Measurements from ENCODE around the gene ZNF407.
"Not testable (repeated sequence)": the region's sequence is repeated elsewhere in the genome, so short reads cannot be mapped to it uniquely, and the experiment has no call there.

Gene ZNF407

GRCh38 chr18:75075016-75075305, 477.3 kb downstream of the ZNF407 start:
- H3K9ac ChIP-seq: no peak overlapping the region
- no peak for TF ChIP-seq Cebpa-rat (IDR thresholded peaks at IDR 0.05)
- H3K27me3 ChIP-seq: no peaks in the 10 kb centered on the region
- H3K27ac ChIP-seq: no peak overlapping the region
- H3K36me3 ChIP-seq: 0 out of 22 replicates have a peak, but pooled peaks cover 0 to 6% (median 0%) of the 10 kb centered on the region in 11 experiments
- H4K20me1 ChIP-seq: no peaks in the 10 kb centered on the region
- H3K9me3 ChIP-seq (replicated peaks in 1 of 11): peaks cover 26 to 50% (median 39%) of the 10 kb centered on the region in 11 experiments
- H3K4me2 ChIP-seq: no peak overlapping the region
- no peak overlapping the region for H3K4me3 ChIP-seq
- H3K4me1 ChIP-seq: peaks cover 21 to 37% (median 28%) of the 10 kb centered on the region in 10 experiments

GRCh38 chr18:75075429-75075841, 477.8 kb downstream of the ZNF407 start:
- Histone ChIP-seq H3K4me2 (no peak overlapping the region), H3K4me3 (no peak overlapping the region), H3K9ac (no peak overlapping the region), H3K9me3 (replicated peaks in 1 of 11) (peaks cover 26 to 50% (median 39%) of the 10 kb centered on the region in 11 experiments), H3K4me1 (peaks cover 16 to 32% (median 24%) of the 10 kb centered on the region in 10 experiments), H3K36me3 (0 out of 22 replicates have a peak, but pooled peaks cover 0 to 6% (median 0%) of the 10 kb centered on the region in 11 experiments), H3K27ac (no peak overlapping the region), H4K20me1 (no peaks in the 10 kb centered on the region), H3K27me3 (no peaks in the 10 kb centered on the region)
- no peak for TF ChIP-seq Cebpa-rat (IDR thresholded peaks at IDR 0.05)

- TF ChIP-seq Cebpa-rat (IDR thresholded peaks at IDR 0.05): no peak
Measured at GRCh38 chr18:75076286-75076685, 478.6 kb downstream of the ZNF407 start.

GRCh38 chr18:75081486-75081885, 483.8 kb downstream of the ZNF407 start:
- Histone ChIP-seq H3K9ac (no peak overlapping the region), H3K4me2 (no peak overlapping the region), H3K4me3 (no peak overlapping the region), H3K4me1 (no peaks in the 10 kb centered on the region), H3K36me3 (0 out of 22 replicates have a peak, but pooled peaks cover 0 to 6% (median 0%) of the 10 kb centered on the region in 11 experiments), H4K20me1 (no peaks in the 10 kb centered on the region), H3K27me3 (no peaks in the 10 kb centered on the region), H3K27ac (no peak overlapping the region), H3K9me3 (replicated peaks in 1 of 11) (peaks cover 26 to 40% (median 30%) of the 10 kb centered on the region in 11 experiments)
- TF ChIP-seq Cebpa-rat (IDR thresholded peaks at IDR 0.05): no peak

More at GRCh38 chr18:75076286-75076685, 478.6 kb downstream of the ZNF407 start:
- Histone ChIP-seq H3K36me3 (0 out of 22 replicates have a peak, but pooled peaks cover 0 to 6% (median 0%) of the 10 kb centered on the region in 11 experiments), H3K27me3 (no peaks in the 10 kb centered on the region), H3K9ac (no peak overlapping the region), H3K27ac (no peak overlapping the region), H3K9me3 (replicated peaks in 1 of 11) (peaks cover 26 to 50% (median 39%) of the 10 kb centered on the region in 11 experiments), H3K4me1 (peaks cover 8 to 23% (median 15%) of the 10 kb centered on the region in 10 experiments), H3K4me2 (no peak overlapping the region), H4K20me1 (no peaks in the 10 kb centered on the region), H3K4me3 (no peak overlapping the region)

- TF ChIP-seq Cebpa-rat (IDR thresholded peaks at IDR 0.05): no peak
- Histone ChIP-seq H3K27ac (no peak overlapping the region), H3K9me3 (replicated peaks in 1 of 11) (peaks cover 10 to 32% (median 22%) of the 10 kb centered on the region in 11 experiments), H3K36me3 (no peaks in the 10 kb centered on the region), H3K27me3 (no peaks in the 10 kb centered on the region), H3K9ac (no peak overlapping the region), H4K20me1 (no peaks in the 10 kb centered on the region), H3K4me2 (no peak overlapping the region), H3K4me1 (no peaks in the 10 kb centered on the region), H3K4me3 (no peak overlapping the region)
Measured at GRCh38 chr18:75083131-75083530, 485.5 kb downstream of the ZNF407 start.

- no peak overlapping the region for H3K4me2 ChIP-seq
- no peak overlapping the region for H3K9ac ChIP-seq
- no peaks in the 10 kb centered on the region for H3K4me1 ChIP-seq
- no peak overlapping the region for H3K4me3 ChIP-seq
- no peaks in the 10 kb centered on the region for H4K20me1 ChIP-seq
- H3K27ac ChIP-seq: no peak overlapping the region
- TF ChIP-seq Cebpa-rat (IDR thresholded peaks at IDR 0.05): no peak
- H3K27me3 ChIP-seq: no peaks in the 10 kb centered on the region
- peaks cover 3 to 26% (median 15%) of the 10 kb centered on the region in 11 experiments; a peak in 18 of 22 replicates for H3K9me3 ChIP-seq (replicated peaks in 1 of 11)
- no peaks in the 10 kb centered on the region for H3K36me3 ChIP-seq
Measured at GRCh38 chr18:75083761-75084160, 486.1 kb downstream of the ZNF407 start.

GRCh38 chr18:75085676-75086075, 488.0 kb downstream of the ZNF407 start:
- peaks cover 0 to 19% (median 10%) of the 10 kb centered on the region in 11 experiments; a peak in 14 of 22 replicates for H3K9me3 ChIP-seq (replicated peaks in 1 of 11)
- H3K4me2 ChIP-seq, H3K4me3 ChIP-seq, H3K36me3 ChIP-seq, H3K4me1 ChIP-seq, H3K9ac ChIP-seq, H4K20me1 ChIP-seq, H3K27me3 ChIP-seq, H3K27ac ChIP-seq: not testable (repeated sequence)

GRCh38 chr18:75086494-75087034, 488.9 kb downstream of the ZNF407 start:
- no peaks in the 10 kb centered on the region for H3K27me3 ChIP-seq
- no peak overlapping the region for H3K4me2 ChIP-seq
- no peaks in the 10 kb centered on the region for H4K20me1 ChIP-seq
- peaks cover 0 to 19% (median 10%) of the 10 kb centered on the region in 11 experiments; a peak in 14 of 22 replicates for H3K9me3 ChIP-seq (replicated peaks in 1 of 11)
- H3K36me3 ChIP-seq: no peaks in the 10 kb centered on the region
- no peak for TF ChIP-seq Cebpa-rat (IDR thresholded peaks at IDR 0.05)
- no peak overlapping the region for H3K4me3 ChIP-seq
- H3K9ac ChIP-seq: no peak overlapping the region
- H3K27ac ChIP-seq: no peak overlapping the region
- H3K4me1 ChIP-seq: no peaks in the 10 kb centered on the region

- no peak for TF ChIP-seq Cebpa-rat (IDR thresholded peaks at IDR 0.05)
- no peaks in the 10 kb centered on the region for H4K20me1 ChIP-seq
- no peaks in the 10 kb centered on the region for H3K27me3 ChIP-seq
- no peak overlapping the region for H3K27ac ChIP-seq
- H3K4me2 ChIP-seq: no peak overlapping the region
- H3K9ac ChIP-seq: no peak overlapping the region
- peaks cover 0 to 19% (median 10%) of the 10 kb centered on the region in 11 experiments; a peak in 14 of 22 replicates for H3K9me3 ChIP-seq (replicated peaks in 1 of 11)
- no peaks in the 10 kb centered on the region for H3K4me1 ChIP-seq
- no peak overlapping the region for H3K4me3 ChIP-seq
- no peaks in the 10 kb centered on the region for H3K36me3 ChIP-seq
Measured at GRCh38 chr18:75087119-75088020, 489.7 kb downstream of the ZNF407 start.

All from BLaER1 treated with 17β-estradiol and CSF1 and Interleukin-3, amounts not matched to agents 10 nM and 100 nM (cell line).